Measurements from ENCODE around the gene AUTS2. TPM values are rescaled to one million over a fixed set of nuclear protein-coding genes. Genes with fewer than 3 reads are reported as not detected.

The AUTS2 gene
- total and polyA plus RNA-seq, 2 donors (not counting 1 experiment from before 2014, with no cell fraction given), result 0.60 to 9.1 TPM

- Histone ChIP-seq H3K4me3 (replicated peaks in 1 of 4; ENCODE audit: control extremely low read depth in 1 of 4, insufficient read depth in 1 of 4, low read depth in 3 of 4, low read length in 4 of 4) (no peak overlapping the region), H3K79me2 (ENCODE audit: control insufficient read depth, insufficient read depth, low read length) (no peaks in the 10 kb centered on the region), H3K4me1 (ENCODE audit: control insufficient read depth, extremely low read depth, insufficient read depth, low read length) (no peaks in the 10 kb centered on the region), H3K27ac (ENCODE audit: insufficient read depth, low read length) (no peak overlapping the region), H3K4me2 (ENCODE audit: extremely low read depth, insufficient read depth, low read length) (no peak overlapping the region), H3K9ac (ENCODE audit: insufficient read depth, low read length) (no peak overlapping the region), H3K27me3 (ENCODE audit: control insufficient read depth, insufficient read depth, low read length) (no peaks in the 10 kb centered on the region), H3K9me3 (ENCODE audit: control insufficient read depth, insufficient read depth, low read depth, low read length) (no peaks in the 10 kb centered on the region), H2AFZ (ENCODE audit: low read length) (no peak overlapping the region), H4K20me1 (ENCODE audit: control insufficient read depth, extremely low read depth, insufficient read depth, low read length) (no peaks in the 10 kb centered on the region), H3K36me3 (ENCODE audit: control insufficient read depth, insufficient read depth, low read length) (no peaks in the 10 kb centered on the region)
- DNase-seq (ENCODE audit: low read depth in 2 of 2), result no peak
- TF ChIP-seq EZH2 (IDR thresholded peaks at IDR 0.05; ENCODE audit: low read length, missing control alignments) (no peak), CTCF (conservative IDR thresholded peaks at IDR 0.05 in 1 of 2, IDR thresholded peaks at IDR 0.05 in 1 of 2; ENCODE audit: low read depth in 1 of 2, low read length in 2 of 2) (no peak)
Observed at GRCh38 chr7:70230761-70231160, 632.5 kb downstream of the AUTS2 start.

- TF ChIP-seq EZH2 (IDR thresholded peaks at IDR 0.05; ENCODE audit: low read length, missing control alignments) (no peak), CTCF (conservative IDR thresholded peaks at IDR 0.05 in 1 of 2, IDR thresholded peaks at IDR 0.05 in 1 of 2; ENCODE audit: low read depth in 1 of 2, low read length in 2 of 2) (no peak)
- Histone ChIP-seq H3K79me2 (ENCODE audit: control insufficient read depth, insufficient read depth, low read length) (no peaks in the 10 kb centered on the region), H3K36me3 (ENCODE audit: control insufficient read depth, insufficient read depth, low read length) (no peaks in the 10 kb centered on the region), H3K9me3 (ENCODE audit: control insufficient read depth, insufficient read depth, low read depth, low read length) (no peaks in the 10 kb centered on the region), H3K4me2 (ENCODE audit: extremely low read depth, insufficient read depth, low read length) (no peak overlapping the region), H3K4me3 (replicated peaks in 1 of 4; ENCODE audit: control extremely low read depth in 1 of 4, insufficient read depth in 1 of 4, low read depth in 3 of 4, low read length in 4 of 4) (no peak overlapping the region), H3K4me1 (ENCODE audit: control insufficient read depth, extremely low read depth, insufficient read depth, low read length) (no peaks in the 10 kb centered on the region), H2AFZ (ENCODE audit: low read length) (no peak overlapping the region), H3K27me3 (ENCODE audit: control insufficient read depth, insufficient read depth, low read length) (no peaks in the 10 kb centered on the region), H3K27ac (ENCODE audit: insufficient read depth, low read length) (no peak overlapping the region), H4K20me1 (ENCODE audit: control insufficient read depth, extremely low read depth, insufficient read depth, low read length) (no peaks in the 10 kb centered on the region), H3K9ac (ENCODE audit: insufficient read depth, low read length) (no peak overlapping the region)
- DNase-seq (ENCODE audit: low read depth in 2 of 2), result no peak
Observed at GRCh38 chr7:70233776-70234175, 635.5 kb downstream of the AUTS2 start.

GRCh38 chr7:70237256-70237655 lies 639.0 kb downstream of the AUTS2 start:
- Histone ChIP-seq H3K27me3 (ENCODE audit: control insufficient read depth, insufficient read depth, low read length) (no peaks in the 10 kb centered on the region), H3K4me1 (ENCODE audit: control insufficient read depth, extremely low read depth, insufficient read depth, low read length) (no peaks in the 10 kb centered on the region), H4K20me1 (ENCODE audit: control insufficient read depth, extremely low read depth, insufficient read depth, low read length) (no peaks in the 10 kb centered on the region), H2AFZ (ENCODE audit: low read length) (no peak overlapping the region), H3K36me3 (ENCODE audit: control insufficient read depth, insufficient read depth, low read length) (no peaks in the 10 kb centered on the region), H3K9me3 (ENCODE audit: control insufficient read depth, insufficient read depth, low read depth, low read length) (no peaks in the 10 kb centered on the region), H3K4me2 (ENCODE audit: extremely low read depth, insufficient read depth, low read length) (no peak overlapping the region), H3K4me3 (replicated peaks in 1 of 4; ENCODE audit: control extremely low read depth in 1 of 4, insufficient read depth in 1 of 4, low read depth in 3 of 4, low read length in 4 of 4) (no peak overlapping the region), H3K79me2 (ENCODE audit: control insufficient read depth, insufficient read depth, low read length) (no peaks in the 10 kb centered on the region), H3K9ac (ENCODE audit: insufficient read depth, low read length) (no peak overlapping the region), H3K27ac (ENCODE audit: insufficient read depth, low read length) (no peak overlapping the region)
- TF ChIP-seq EZH2 (IDR thresholded peaks at IDR 0.05; ENCODE audit: low read length, missing control alignments) (no peak), CTCF (conservative IDR thresholded peaks at IDR 0.05 in 1 of 2, IDR thresholded peaks at IDR 0.05 in 1 of 2; ENCODE audit: low read depth in 1 of 2, low read length in 2 of 2) (no peak)
- no peak for DNase-seq (ENCODE audit: low read depth in 2 of 2)
